ENCODE data around the gene CFAP77.
"Not testable (repeated sequence)": the region's sequence is repeated elsewhere in the genome, so short reads cannot be mapped to it uniquely, and the experiment has no call there.

The CFAP77 gene

GRCh38 chr9:132547976-132548730 lies 138.1 kb downstream of the CFAP77 start:
- peaks cover 2% of the 10 kb centered on the region for H3K9me3 Mint-ChIP-seq
- H3K36me3 Mint-ChIP-seq, result peaks cover 2% of the 10 kb centered on the region
- H3K4me3 Mint-ChIP-seq, result no peak overlapping the region
- ATAC-seq, result no peak
- H3K4me1 Mint-ChIP-seq, result peaks cover 6% of the 10 kb centered on the region
- H3K27me3 Mint-ChIP-seq, result peaks cover 48% of the 10 kb centered on the region
- H3K27ac Mint-ChIP-seq, result no peak overlapping the region

DNA sequence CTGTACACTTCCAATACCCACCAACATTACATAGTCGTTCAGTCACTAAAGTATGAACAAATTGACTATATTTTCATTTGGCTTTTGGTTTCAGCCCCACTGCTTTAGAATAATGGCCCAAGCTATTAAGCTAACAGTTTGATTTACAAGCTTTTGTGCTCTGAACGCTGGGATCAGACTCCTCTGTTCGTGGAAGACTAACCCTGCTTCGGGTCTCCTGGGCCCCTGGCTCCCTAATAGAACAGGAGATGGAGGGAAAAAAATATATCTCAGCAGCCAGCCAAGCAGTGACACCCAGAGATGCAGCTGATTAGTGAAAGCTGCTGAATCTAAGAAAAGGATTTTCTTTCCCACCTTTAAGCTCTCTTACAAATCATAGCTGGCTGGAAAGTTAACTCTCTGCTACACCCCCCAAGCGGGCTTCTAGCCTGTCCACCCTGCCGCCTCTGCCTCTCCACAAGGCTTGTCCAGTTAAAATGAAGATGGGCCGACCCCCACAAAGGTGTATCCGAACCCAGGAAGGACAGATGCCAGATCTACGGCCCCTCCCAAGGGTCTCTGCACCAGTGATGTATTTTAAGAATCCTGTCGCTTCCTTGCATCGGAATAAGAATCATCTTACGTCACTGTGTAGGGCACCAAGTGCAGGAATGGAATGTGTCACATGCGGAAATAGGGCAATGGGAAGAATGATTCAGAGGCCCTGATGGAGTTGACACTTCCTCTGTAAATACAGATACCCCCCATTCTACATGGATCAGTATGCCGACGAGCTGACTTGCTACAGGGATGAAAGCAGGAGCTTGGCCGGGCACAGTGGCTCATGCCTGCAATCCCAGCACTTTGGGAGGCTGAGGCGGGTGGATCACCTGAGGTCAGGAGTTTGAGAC lies 139.0 kb downstream of the CFAP77 start:
- H3K36me3 Mint-ChIP-seq, result peaks cover 7% of the 10 kb centered on the region
- peaks cover 6% of the 10 kb centered on the region for H3K4me1 Mint-ChIP-seq
- H3K27ac Mint-ChIP-seq, result no peak overlapping the region
- H3K9me3 Mint-ChIP-seq, result peaks cover 6% of the 10 kb centered on the region
- H3K27me3 Mint-ChIP-seq, result peaks cover 48% of the 10 kb centered on the region
- no peak overlapping the region for H3K4me3 Mint-ChIP-seq
- no peak for ATAC-seq

DNA sequence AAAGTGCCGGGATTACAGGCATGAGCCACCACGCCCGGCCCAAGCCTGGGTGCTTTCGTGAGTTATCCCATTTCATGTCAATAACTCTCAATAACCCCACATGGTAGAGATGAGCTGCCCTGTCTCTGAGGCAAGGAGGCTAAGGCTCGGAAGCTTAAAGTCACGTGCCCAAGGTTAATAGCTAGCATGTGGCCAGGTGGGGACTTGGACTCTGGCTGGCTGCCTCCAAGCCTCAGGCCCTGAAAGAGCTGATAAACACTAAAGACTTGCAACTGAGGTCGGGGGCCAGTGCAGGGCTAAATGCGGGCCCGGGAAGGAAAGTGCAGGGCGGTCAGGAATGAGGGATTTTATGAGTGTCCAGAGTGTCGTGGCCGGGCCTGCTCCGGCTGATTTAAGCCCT lies 141.5 kb downstream of the CFAP77 start:
- no peak overlapping the region for H3K4me3 Mint-ChIP-seq
- H3K27me3 Mint-ChIP-seq, result peaks cover 38% of the 10 kb centered on the region
- H3K9me3 Mint-ChIP-seq, result peaks cover 6% of the 10 kb centered on the region
- peaks cover 4% of the 10 kb centered on the region for H3K4me1 Mint-ChIP-seq
- H3K27ac Mint-ChIP-seq, result no peak overlapping the region
- peaks cover 7% of the 10 kb centered on the region for H3K36me3 Mint-ChIP-seq
- no peak for ATAC-seq

DNA sequence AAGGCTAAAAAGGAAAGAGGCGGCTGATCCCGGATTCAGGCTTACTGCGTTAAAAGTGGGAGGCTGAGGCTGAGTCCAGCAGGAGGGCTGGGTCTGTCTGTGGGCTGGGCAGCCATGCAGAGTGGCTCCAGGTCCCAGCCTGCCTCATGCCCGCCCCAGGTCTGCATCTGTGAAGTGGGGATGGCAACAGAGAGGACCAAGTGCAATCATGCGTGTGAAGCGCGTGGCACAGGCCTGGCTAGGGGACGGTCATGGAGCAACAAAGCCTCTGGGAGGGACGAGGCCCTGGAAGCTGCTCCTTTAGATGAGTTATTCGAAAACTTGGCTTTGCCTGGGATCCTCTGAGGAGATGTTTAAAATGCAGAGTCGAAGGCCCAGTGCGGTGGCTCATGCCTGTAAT lies 142.0 kb downstream of the CFAP77 start:
- H3K4me3 Mint-ChIP-seq, result no peak overlapping the region
- no peak overlapping the region for H3K27ac Mint-ChIP-seq
- ATAC-seq, result no peak
- H3K9me3 Mint-ChIP-seq, result peaks cover 6% of the 10 kb centered on the region
- H3K36me3 Mint-ChIP-seq, result peaks cover 7% of the 10 kb centered on the region
- no peaks in the 10 kb centered on the region for H3K4me1 Mint-ChIP-seq
- H3K27me3 Mint-ChIP-seq, result peaks cover 36% of the 10 kb centered on the region

- Mint-ChIP-seq H3K9me3 (peaks cover 8% of the 10 kb centered on the region), H3K27ac (no peak overlapping the region), H3K4me3 (no peak overlapping the region), H3K36me3 (peaks cover 12% of the 10 kb centered on the region), H3K4me1 (no peaks in the 10 kb centered on the region), H3K27me3 (peaks cover 49% of the 10 kb centered on the region)
- no peak for ATAC-seq
Measured at GRCh38 chr9:132554755-132555154, 144.7 kb downstream of the CFAP77 start.

DNA sequence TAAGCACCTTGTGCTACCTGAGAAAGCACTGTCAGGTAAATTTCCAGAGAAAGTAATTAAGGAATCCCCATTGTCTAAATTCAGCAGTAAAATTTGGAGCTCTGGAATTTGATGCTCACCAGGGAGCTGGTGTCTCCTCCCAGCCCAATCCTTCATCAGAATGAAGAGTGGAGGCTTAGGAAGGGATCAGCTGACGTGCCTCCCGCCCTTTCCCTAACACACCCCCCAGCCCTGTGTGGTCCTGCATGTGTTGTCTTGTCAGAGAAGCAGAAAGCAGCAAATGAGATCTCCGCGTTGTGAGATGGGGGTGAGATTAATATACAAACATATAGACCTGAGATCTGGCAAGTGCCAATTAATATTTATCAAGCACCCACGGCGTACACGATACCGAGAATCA lies 145.5 kb downstream of the CFAP77 start:
- H3K9me3 Mint-ChIP-seq, result peaks cover 8% of the 10 kb centered on the region
- H3K4me3 Mint-ChIP-seq, result no peak overlapping the region
- no peaks in the 10 kb centered on the region for H3K4me1 Mint-ChIP-seq
- peaks cover 12% of the 10 kb centered on the region for H3K36me3 Mint-ChIP-seq
- ATAC-seq, result no peak
- no peak overlapping the region for H3K27ac Mint-ChIP-seq
- peaks cover 51% of the 10 kb centered on the region for H3K27me3 Mint-ChIP-seq

DNA sequence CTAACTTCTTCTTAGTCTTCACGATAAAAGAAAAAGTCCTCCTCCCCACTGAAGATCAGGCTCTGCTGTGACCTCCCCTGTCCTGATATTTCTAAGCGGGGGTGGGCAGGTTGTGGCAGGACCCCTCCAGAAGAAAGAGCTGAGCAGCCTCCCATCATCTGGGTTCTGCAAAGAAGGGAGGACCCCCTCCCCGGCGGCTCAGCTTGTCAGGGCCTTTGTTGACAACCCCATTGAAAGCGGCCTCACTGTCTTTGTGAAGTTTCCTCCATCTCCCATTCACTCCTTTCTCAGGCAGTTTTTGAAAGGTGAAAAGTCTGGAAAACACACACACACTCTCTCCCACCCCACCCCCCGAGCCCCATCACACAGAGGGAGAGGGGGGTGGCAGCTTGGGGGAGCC lies 146.2 kb downstream of the CFAP77 start:
- peaks cover 51% of the 10 kb centered on the region for H3K27me3 Mint-ChIP-seq

GRCh38 chr9:132556714-132557113 lies 146.7 kb downstream of the CFAP77 start:
- no peak for ATAC-seq
- no peaks in the 10 kb centered on the region for H3K4me1 Mint-ChIP-seq
- peaks cover 12% of the 10 kb centered on the region for H3K36me3 Mint-ChIP-seq
- H3K27me3 Mint-ChIP-seq, result peaks cover 48% of the 10 kb centered on the region
- no peak overlapping the region for H3K4me3 Mint-ChIP-seq
- H3K9me3 Mint-ChIP-seq, result peaks cover 8% of the 10 kb centered on the region
- no peak overlapping the region for H3K27ac Mint-ChIP-seq

More for the DNA sequence above, 146.2 kb downstream of the CFAP77 start:
- H3K36me3 Mint-ChIP-seq, result peaks cover 12% of the 10 kb centered on the region
- no peak for ATAC-seq
- no peak overlapping the region for H3K27ac Mint-ChIP-seq
- H3K9me3 Mint-ChIP-seq, result peaks cover 8% of the 10 kb centered on the region
- no peak overlapping the region for H3K4me3 Mint-ChIP-seq
- no peaks in the 10 kb centered on the region for H3K4me1 Mint-ChIP-seq

- Mint-ChIP-seq H3K36me3 (peaks cover 12% of the 10 kb centered on the region), H3K4me1 (no peaks in the 10 kb centered on the region), H3K27me3 (peaks cover 44% of the 10 kb centered on the region), H3K9me3 (peaks cover 8% of the 10 kb centered on the region), H3K27ac (no peak overlapping the region), H3K4me3 (no peak overlapping the region)
- ATAC-seq, result no peak
Measured at GRCh38 chr9:132557159-132557558, 147.1 kb downstream of the CFAP77 start.

- H3K36me3 Mint-ChIP-seq, result peaks cover 5% of the 10 kb centered on the region
- ATAC-seq, result no peak
- no peak overlapping the region for H3K27ac Mint-ChIP-seq
- no peaks in the 10 kb centered on the region for H3K4me1 Mint-ChIP-seq
- peaks cover 2% of the 10 kb centered on the region for H3K9me3 Mint-ChIP-seq
- peaks cover 44% of the 10 kb centered on the region for H3K27me3 Mint-ChIP-seq
- no peak overlapping the region for H3K4me3 Mint-ChIP-seq
Measured at GRCh38 chr9:132559711-132560110, 149.7 kb downstream of the CFAP77 start.

- peaks cover 2% of the 10 kb centered on the region for H3K9me3 Mint-ChIP-seq
- no peak overlapping the region for H3K4me3 Mint-ChIP-seq
- peaks cover 5% of the 10 kb centered on the region for H3K36me3 Mint-ChIP-seq
- H3K27me3 Mint-ChIP-seq, result peaks cover 39% of the 10 kb centered on the region
- H3K4me1 Mint-ChIP-seq, result no peaks in the 10 kb centered on the region
- no peak for ATAC-seq
- no peak overlapping the region for H3K27ac Mint-ChIP-seq
Measured at GRCh38 chr9:132560616-132561202, 150.7 kb downstream of the CFAP77 start.

- H3K36me3 Mint-ChIP-seq, result peaks cover 10% of the 10 kb centered on the region
- H3K27me3 Mint-ChIP-seq, result peaks cover 33% of the 10 kb centered on the region
- no peak overlapping the region for H3K27ac Mint-ChIP-seq
- ATAC-seq, result no peak
- H3K4me1 Mint-ChIP-seq, result no peaks in the 10 kb centered on the region
- H3K4me3 Mint-ChIP-seq, result no peak overlapping the region
- peaks cover 2% of the 10 kb centered on the region for H3K9me3 Mint-ChIP-seq
Measured at GRCh38 chr9:132562306-132562573, 152.2 kb downstream of the CFAP77 start.

- Mint-ChIP-seq H3K4me1 (no peaks in the 10 kb centered on the region), H3K27ac (no peak overlapping the region), H3K9me3 (peaks cover 2% of the 10 kb centered on the region), H3K27me3 (peaks cover 25% of the 10 kb centered on the region), H3K36me3 (peaks cover 5% of the 10 kb centered on the region), H3K4me3 (no peak overlapping the region)
- no peak for ATAC-seq
Measured at GRCh38 chr9:132564526-132564925, 154.5 kb downstream of the CFAP77 start.

DNA sequence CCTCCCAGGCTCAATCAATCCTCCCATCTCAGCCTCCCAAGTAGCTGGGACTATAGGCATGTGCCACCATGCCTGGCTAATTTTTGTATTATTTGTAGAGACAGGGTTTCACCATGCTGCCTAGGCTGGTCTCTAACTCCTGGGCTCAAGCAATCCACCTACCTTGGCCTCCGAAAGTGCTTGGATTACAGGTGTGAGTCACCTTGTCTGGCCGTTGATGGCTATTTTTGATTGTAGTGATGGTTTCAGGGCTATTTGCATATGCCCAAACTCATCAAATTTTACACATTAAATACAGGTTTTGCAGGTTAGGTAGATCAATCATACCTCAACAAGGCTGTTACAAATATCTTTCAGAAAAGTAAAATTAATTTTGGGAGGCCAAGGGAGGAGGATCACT lies 158.8 kb downstream of the CFAP77 start:
- not testable (repeated sequence) for H3K4me1 Mint-ChIP-seq, H3K36me3 Mint-ChIP-seq, H3K27ac Mint-ChIP-seq, ATAC-seq, H3K9me3 Mint-ChIP-seq, H3K4me3 Mint-ChIP-seq
- peaks cover 21% of the 10 kb centered on the region for H3K27me3 Mint-ChIP-seq

DNA sequence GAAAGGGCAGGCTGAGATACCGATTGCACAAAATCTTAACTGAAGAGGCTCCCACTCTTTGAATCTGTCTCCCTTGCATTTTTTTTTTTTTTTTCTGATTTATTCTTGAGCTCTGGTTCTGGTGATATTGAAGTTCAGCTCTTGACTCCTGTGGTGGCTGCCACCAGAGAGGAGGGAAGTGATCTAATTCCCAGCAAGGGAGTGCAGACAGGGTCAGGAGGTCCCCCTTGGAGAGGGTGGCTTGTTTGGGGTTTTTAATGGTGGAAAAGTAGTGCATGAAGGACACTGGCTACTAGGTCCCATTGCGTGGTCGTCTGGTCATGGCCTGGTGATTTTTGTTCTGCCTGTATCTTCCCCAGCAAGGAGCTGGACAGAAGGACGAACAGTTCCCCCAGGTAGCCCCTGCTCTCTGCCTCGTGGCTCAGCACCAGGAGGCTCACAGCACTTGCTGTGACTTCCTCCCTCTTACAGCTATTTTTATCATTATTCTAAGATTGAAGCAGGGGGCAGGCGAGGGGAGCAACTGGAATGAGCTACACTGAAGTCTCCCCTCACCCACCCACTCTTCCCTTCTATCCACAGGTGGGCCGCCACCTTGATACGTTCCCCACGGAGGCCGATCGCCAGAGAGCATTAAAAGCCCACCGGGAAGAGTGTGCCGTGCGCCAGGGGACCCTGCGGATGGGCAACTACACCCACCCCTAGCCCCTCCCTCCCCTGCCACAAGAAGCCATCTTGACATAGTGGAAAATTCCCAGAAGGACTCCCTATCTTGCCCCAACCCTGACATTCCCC lies 162.0 kb downstream of the CFAP77 start:
- H3K27ac Mint-ChIP-seq, result no peak overlapping the region
- H3K4me3 Mint-ChIP-seq, result no peak overlapping the region
- ATAC-seq, result no peak
- H3K27me3 Mint-ChIP-seq, result peaks cover 53% of the 10 kb centered on the region
- H3K36me3 Mint-ChIP-seq, result peaks cover 1% of the 10 kb centered on the region
- no peaks in the 10 kb centered on the region for H3K4me1 Mint-ChIP-seq
- H3K9me3 Mint-ChIP-seq, result peaks cover 2% of the 10 kb centered on the region
